Upper lobe of left lung (tissue), 6 donors: ENCODE results near the gene ZNF615. TPM values are rescaled to one million over a fixed set of nuclear protein-coding genes. Genes with fewer than 3 reads are reported as not detected.
"Not testable (repeated sequence)": the region's sequence is repeated elsewhere in the genome, so short reads cannot be mapped to it uniquely, and the experiment has no call there.

Experiments used
- ATAC-seq, 2 donors: fragments of 200-7000 bp; cut with Tn5 transposase; one replicate each; pipeline ENCODE4 v1.9.1; 2022; ENCODE audit warnings: mild to moderate bottlenecking in 2 of 2, moderate library complexity in 2 of 2; ENCODE audit not compliant: low FRiP score in 2 of 2
- DNase-seq, 2 donors: peaks; one replicate each; pipeline ENCODE4 v3.0.0-alpha.2; 2019 to 2020
- H3K27ac ChIP-seq, 4 donors: fragments of 200-600 bp; sonication (generic); one replicate each; pipeline ENCODE4 v1.5.1; 2016 to 2019
- H3K27me3 ChIP-seq, 4 donors: fragments of 200-600 bp; sonication (generic); one replicate each; pipeline ENCODE4 v1.5.1; 2017 to 2019
- H3K36me3 ChIP-seq, 4 donors: fragments of 200-600 bp; sonication (generic); one replicate each; pipeline ENCODE4 v1.5.1; 2016 to 2019
- H3K4me1 ChIP-seq, 4 donors: fragments of 200-600 bp; sonication (generic); one replicate each; pipeline ENCODE4 v1.5.1; 2018 to 2019
- H3K4me3 ChIP-seq, 4 donors: fragments of 200-600 bp; sonication (generic); one replicate each; pipeline ENCODE4 v1.5.1; 2017 to 2019; ENCODE audit warnings: mild to moderate bottlenecking in 2 of 4, moderate library complexity in 1 of 4
- H3K9me3 ChIP-seq, 4 donors: fragments of 200-600 bp; sonication (generic); one replicate each; pipeline ENCODE4 v1.5.1; 2018 to 2019
- CTCF ChIP-seq, 6 experiments: fragments of 450-650 bp in 4 of 6; fragments of 200-600 bp in 2 of 6; sonication (generic) in 2 of 6; IDR thresholded peaks; one replicate each; pipeline ENCODE4 v1.5.1; 2016 to 2019; ENCODE audit warnings: antibody characterized with exemption in 6 of 6
- EP300 ChIP-seq, 4 donors: sonication (generic); formaldehyde crosslinking; IDR thresholded peaks; one replicate each; pipeline ENCODE4 v1.5.1; 2017; ENCODE audit warnings: antibody characterized with exemption in 4 of 4, control low read depth in 2 of 4
- POLR2A ChIP-seq, 4 donors: fragments of 450-650 bp; IDR thresholded peaks; one replicate each; pipeline ENCODE4 v1.5.1; 2016 to 2017; ENCODE audit warnings: antibody characterized with exemption in 4 of 4, mild to moderate bottlenecking in 2 of 4
- POLR2AphosphoS5 ChIP-seq, 2 donors: sonication (generic); formaldehyde crosslinking; IDR thresholded peaks; one replicate each; pipeline ENCODE4 v1.5.1; 2017; ENCODE audit warnings: antibody characterized with exemption in 2 of 2
- WGBS, 2 donors: methylation state at CpG; one replicate each; pipeline ENCODE4 v1.1.5; 2017 to 2018; 5-methylcytosine and 5-hydroxymethylcytosine counted together
- total RNA-seq, 6 donors: library from RNA; depleted of rRNA in 4 of 6; stranded (reverse); fragments of >200 nt in 4 of 6; gene quantifications; one replicate each; pipeline versions ENCODE4 v1.1.0 to v1.2.1, GENCODE V29; 2016 to 2021
- donor health status: DM: no; HTN: no; CAD: no; lungs with moderate emphysema.
- donor health status: DM: no; HTN: yes; CAD: no; lungs with severe emphysema.

Gene ZNF615
- total RNA-seq = 10 to 100 TPM in 2 of 6 donors, 1 to 10 TPM in 4; 5.8 to 14.3 (median 8.6) TPM

- WGBS, 2 donors = 0% methylated on average over 25 to 43 of the region's 44 CpGs
- peaks cover 0 to 14% (median 8%) of the 10 kb centered on the region in 4 donors for H3K4me1 ChIP-seq
- TF ChIP-seq POLR2AphosphoS5 (IDR thresholded peaks at IDR 0.05) (peak; percentile 67 to 89), POLR2A (IDR thresholded peaks at IDR 0.05) (peak in 3 of 4 donors; percentile 36 to 64 (median 53)), EP300 (IDR thresholded peaks at IDR 0.05) (peak in 1 of 4 donors; percentile 33), CTCF (IDR thresholded peaks at IDR 0.05) (no peak)
- ATAC-seq = peak; percentile 98 to 100
- peak within 1 kb of the TSS; percentile 35 to 90 (median 77) for H3K4me3 ChIP-seq
- H3K36me3 ChIP-seq = peaks cover 0 to 20% (median 7%) of the 10 kb centered on the region in 4 donors
- no peaks in the 10 kb centered on the region for H3K27me3 ChIP-seq
- peaks cover 0 to 33% (median 24%) of the 10 kb centered on the region in 4 donors for H3K9me3 ChIP-seq
- H3K27ac ChIP-seq = peak within 1 kb of the TSS; percentile 82 to 89 (median 85)
- peak; percentile 93 to 95 for DNase-seq
These were observed at the start of gene ZNF615 for GRCh38 chr19:52007806-52008557. TSS of gene ZNF615 (minus strand) at chr19:52008211. CDS start at chr19:52003711, 4,500 bp downstream.

GRCh38 chr19:52056480-52056879 is 48.5 kb upstream of the ZNF615 start:
- 96 to 98% methylated on average over 3 of the region's 3 CpGs for WGBS, 2 donors
- not testable (repeated sequence) for ATAC-seq, DNase-seq, H3K27ac ChIP-seq, H3K4me3 ChIP-seq, H3K36me3 ChIP-seq, H3K4me1 ChIP-seq, H3K27me3 ChIP-seq
- peaks cover 36 to 85% (median 73%) of the 10 kb centered on the region in 4 donors for H3K9me3 ChIP-seq

- H3K27me3 ChIP-seq, H3K27ac ChIP-seq, H3K36me3 ChIP-seq, DNase-seq, H3K4me3 ChIP-seq, ATAC-seq: not testable (repeated sequence)
- H3K9me3 ChIP-seq = peaks cover 9 to 56% (median 53%) of the 10 kb centered on the region in 4 donors
- H3K4me1 ChIP-seq = peaks cover 0 to 12% (median 7%) of the 10 kb centered on the region in 4 donors
- WGBS, 2 donors = 33 to 71% methylated on average over 1 of the region's 1 CpG
These were observed 43.7 kb upstream of the ZNF615 start for GRCh38 chr19:52051736-52052135.

- H3K9me3 ChIP-seq = peaks cover 8 to 56% (median 40%) of the 10 kb centered on the region in 4 donors
- 1% methylated on average over 38 to 57 of the region's 60 CpGs for whole genome bisulfite sequencing, 2 donors
These were observed 40.8 kb upstream of the ZNF615 start, which contains the start of gene ZNF432 for GRCh38 chr19:52048555-52049501. TSS of gene ZNF432 (minus strand) at chr19:52048838. CDS start at chr19:52046868, 1,970 bp downstream.

GRCh38 chr19:52039169-52039568 is 31.2 kb upstream of the ZNF615 start:
- peaks cover 67 to 90% (median 83%) of the 10 kb centered on the region in 4 donors for H3K9me3 ChIP-seq
- no peak for TF ChIP-seq POLR2AphosphoS5 (IDR thresholded peaks at IDR 0.05)
- TF ChIP-seq POLR2A (IDR thresholded peaks at IDR 0.05) = no peak
- TF ChIP-seq CTCF (IDR thresholded peaks at IDR 0.05) = no peak
- no peak for TF ChIP-seq EP300 (IDR thresholded peaks at IDR 0.05)
- 93 to 95% methylated on average over 4 of the region's 4 CpGs for WGBS, 2 donors

More at GRCh38 chr19:52048555-52049501, 40.8 kb upstream of the ZNF615 start, which contains the start of gene ZNF432:
- Histone ChIP-seq H3K27me3 (no peaks in the 10 kb centered on the region), H3K4me1 (peaks cover 0 to 12% (median 7%) of the 10 kb centered on the region in 4 donors), H3K36me3 (peaks cover 12 to 29% (median 19%) of the 10 kb centered on the region in 4 donors), H3K4me3 (peak within 1 kb of the TSS; percentile 55 to 69 (median 66)), H3K27ac (peak within 1 kb of the TSS; percentile 89 to 96 (median 94))
- DNase-seq (peak; percentile 96 to 97), ATAC-seq (peak; percentile 98 to 99)
- TF ChIP-seq POLR2AphosphoS5 (IDR thresholded peaks at IDR 0.05) (peak; percentile 70 to 82), CTCF (IDR thresholded peaks at IDR 0.05) (no peak), POLR2A (IDR thresholded peaks at IDR 0.05) (peak in 2 of 4 donors; percentile 53 to 76)

More at GRCh38 chr19:52039169-52039568, 31.2 kb upstream of the ZNF615 start:
- Histone ChIP-seq H3K4me1 (no peaks in the 10 kb centered on the region), H3K4me3 (no peak overlapping the region), H3K36me3 (peaks cover 57 to 92% (median 81%) of the 10 kb centered on the region in 4 donors), H3K27me3 (no peaks in the 10 kb centered on the region), H3K27ac (no peak overlapping the region)
- ATAC-seq (no peak), DNase-seq (no peak)
